GM12801 (cell line): ENCODE data around the gene PUDP.

Experiments used
- CTCF ChIP-seq: IDR thresholded peaks from one replicate; pipeline ENCODE4 v1.5.1; 2011; ENCODE audit warnings: control low read depth; ENCODE audit not compliant: insufficient read length; ENCODE audit errors: extremely low read depth

The PUDP gene

GRCh38 chrX:7158468-7158990, 10.6 kb upstream of the PUDP start:
- TF ChIP-seq CTCF: no peak

GRCh38 chrX:7156879-7157278, 8.9 kb upstream of the PUDP start:
- no peak for TF ChIP-seq CTCF

GRCh38 chrX:7155163-7155562, 7.2 kb upstream of the PUDP start:
- TF ChIP-seq CTCF: no peak

GRCh38 chrX:7154041-7154597, 6.2 kb upstream of the PUDP start:
- TF ChIP-seq CTCF: no peak

GRCh38 chrX:7153231-7153630, 5.3 kb upstream of the PUDP start:
- no peak for TF ChIP-seq CTCF

- TF ChIP-seq CTCF: no peak
Measured at GRCh38 chrX:7149411-7149810, 1.5 kb upstream of the PUDP start.

GRCh38 chrX:7147413-7147977, 458 bp downstream of the PUDP start, which contains the start of gene STS:
TSS of gene STS (plus strand) at chrX:7147712. CDS start at chrX:7253200, 105,488 bp downstream.
- no peak for TF ChIP-seq CTCF
